Measurements from ENCODE around the gene OTOL1. TPM values are rescaled to one million over a fixed set of nuclear protein-coding genes. Genes with fewer than 3 reads are reported as not detected.

The OTOL1 gene
- total RNA-seq, result not detected in 2 replicates

GRCh38 chr3:161496508-161496907 is at the start of gene OTOL1:
TSS of gene OTOL1 (plus strand) at chr3:161496808. CDS start at chr3:161496808, 0 bp downstream.

Other genes starting within 250 kb of the OTOL1 start
- gene SPTSSB, start 125.3 kb upstream of the OTOL1 start, total RNA-seq, result not detected in 2 replicates

Data from endothelial cell of coronary artery (primary cell).